KMS-11 (cell line): Measurements from ENCODE around the gene FBN1.

Source experiments
- H2AFZ ChIP-seq: fragments of 200-600 bp; sonication (generic); 2 replicates; pipeline ENCODE4 v1.6.1; 2016; ENCODE audit warnings: antibody characterized with exemption, mixed run types, low read depth
- H3K27ac ChIP-seq: fragments of 200-600 bp; sonication (generic); 2 replicates; pipeline ENCODE4 v1.6.1; 2016; ENCODE audit warnings: mild to moderate bottlenecking, mixed run types
- H3K27me3 ChIP-seq: fragments of 200-600 bp; sonication (generic); 2 replicates; pipeline ENCODE4 v1.6.1; 2017; ENCODE audit warnings: mild to moderate bottlenecking, low read depth, mixed run types, moderate library complexity; ENCODE audit not compliant: insufficient read depth
- H3K36me3 ChIP-seq: fragments of 200-600 bp; sonication (generic); 2 replicates; pipeline ENCODE4 v1.6.1; 2017; ENCODE audit warnings: mild to moderate bottlenecking, mixed run types; ENCODE audit not compliant: insufficient read depth
- H3K4me1 ChIP-seq: fragments of 200-600 bp; sonication (generic); 2 replicates; pipeline ENCODE4 v1.6.1; 2016; ENCODE audit warnings: mild to moderate bottlenecking, low read depth, mixed run types; ENCODE audit not compliant: poor library complexity, severe bottlenecking
- H3K4me2 ChIP-seq: fragments of 200-600 bp; sonication (generic); 2 replicates; pipeline ENCODE4 v1.7.0; 2016; ENCODE audit warnings: mild to moderate bottlenecking, mixed run types
- H3K4me3 ChIP-seq: fragments of 200-600 bp; sonication (generic); IDR thresholded peaks from 2 replicates; pipeline ENCODE4 v1.6.1; 2017; ENCODE audit warnings: low read depth, low read length, mixed read lengths; ENCODE audit not compliant: insufficient read depth
- H3K79me2 ChIP-seq: fragments of 200-600 bp; sonication (generic); 2 replicates; pipeline ENCODE4 v1.6.1; 2016; ENCODE audit warnings: low read depth, mixed run types; ENCODE audit not compliant: insufficient read depth
- H3K9ac ChIP-seq: fragments of 200-600 bp; sonication (generic); 2 replicates; pipeline ENCODE4 v1.6.1; 2016; ENCODE audit warnings: mild to moderate bottlenecking, mixed run types
- H4K20me1 ChIP-seq: fragments of 200-600 bp; sonication (generic); 2 replicates; pipeline ENCODE4 v1.6.1; 2016; ENCODE audit warnings: mild to moderate bottlenecking, mixed run types; ENCODE audit not compliant: insufficient read depth
- CTCF ChIP-seq: fragments of 200-600 bp; sonication (generic); conservative IDR thresholded peaks from 2 replicates; pipeline ENCODE4 v1.6.1; 2017; ENCODE audit warnings: low read depth, mild to moderate bottlenecking, antibody characterized with exemption, low read length, moderate library complexity, mixed read lengths

FBN1 gene

GRCh38 chr15:48577469-48577868 is 68.0 kb downstream of the FBN1 start:
- Histone ChIP-seq H3K79me2 (no peaks in the 10 kb centered on the region), H3K36me3 (no peaks in the 10 kb centered on the region), H3K4me3 (no peak overlapping the region), H2AFZ (no peak overlapping the region), H3K9ac (no peak overlapping the region), H3K27ac (no peak overlapping the region), H3K27me3 (no peaks in the 10 kb centered on the region), H4K20me1 (no peaks in the 10 kb centered on the region), H3K4me1 (no peaks in the 10 kb centered on the region), H3K4me2 (no peak overlapping the region)
- TF ChIP-seq CTCF: no peak

GRCh38 chr15:48574187-48574586 is 71.3 kb downstream of the FBN1 start:
- Histone ChIP-seq H3K36me3 (no peaks in the 10 kb centered on the region), H3K27me3 (no peaks in the 10 kb centered on the region), H3K79me2 (no peaks in the 10 kb centered on the region), H3K9ac (no peak overlapping the region), H3K4me2 (no peak overlapping the region), H2AFZ (no peak overlapping the region), H3K4me1 (peaks cover 28% of the 10 kb centered on the region), H3K4me3 (no peak overlapping the region), H4K20me1 (no peaks in the 10 kb centered on the region), H3K27ac (no peak overlapping the region)
- TF ChIP-seq CTCF: no peak

GRCh38 chr15:48573780-48574179 is 71.7 kb downstream of the FBN1 start:
- H3K36me3 ChIP-seq: no peaks in the 10 kb centered on the region
- no peaks in the 10 kb centered on the region for H3K27me3 ChIP-seq
- TF ChIP-seq CTCF: no peak
- no peaks in the 10 kb centered on the region for H4K20me1 ChIP-seq
- H3K4me2 ChIP-seq: no peak overlapping the region
- no peak overlapping the region for H2AFZ ChIP-seq
- no peak overlapping the region for H3K9ac ChIP-seq
- H3K27ac ChIP-seq: no peak overlapping the region
- H3K79me2 ChIP-seq: no peaks in the 10 kb centered on the region
- H3K4me1 ChIP-seq: peaks cover 32% of the 10 kb centered on the region
- H3K4me3 ChIP-seq: no peak overlapping the region

GRCh38 chr15:48572823-48573222 is 72.7 kb downstream of the FBN1 start:
- H4K20me1 ChIP-seq: no peaks in the 10 kb centered on the region
- H3K9ac ChIP-seq: no peak overlapping the region
- H3K27ac ChIP-seq: no peak overlapping the region
- H3K4me1 ChIP-seq: peaks cover 36% of the 10 kb centered on the region
- H3K27me3 ChIP-seq: no peaks in the 10 kb centered on the region
- H3K4me3 ChIP-seq: no peak overlapping the region
- no peaks in the 10 kb centered on the region for H3K79me2 ChIP-seq
- no peak overlapping the region for H2AFZ ChIP-seq
- H3K36me3 ChIP-seq: no peaks in the 10 kb centered on the region
- H3K4me2 ChIP-seq: no peak overlapping the region
- TF ChIP-seq CTCF: no peak
